AG09309 (cell line): Measurements from ENCODE around the gene ARHGAP24.

Experiments used
- DNase-seq: peaks from one replicate; pipeline ENCODE4 v3.0.0-alpha.2; 2010; ENCODE audit warnings: low read depth
- H3K4me3 ChIP-seq: 2 replicates; pipeline ENCODE4 v1.5.1; 2011; ENCODE audit warnings: mild to moderate bottlenecking, low read depth, low read length, moderate library complexity; ENCODE audit not compliant: control insufficient read depth
- TF ChIP-seq, protein P1 (sequence below): IDR thresholded peaks from 2 replicates; pipeline ENCODE4 v1.5.1; 2011; ENCODE audit warnings: mild to moderate bottlenecking, low read depth, low read length, inconsistent platforms; ENCODE audit not compliant: insufficient read depth, control insufficient read depth; ENCODE audit errors: missing control alignments

Gene ARHGAP24

DNA sequence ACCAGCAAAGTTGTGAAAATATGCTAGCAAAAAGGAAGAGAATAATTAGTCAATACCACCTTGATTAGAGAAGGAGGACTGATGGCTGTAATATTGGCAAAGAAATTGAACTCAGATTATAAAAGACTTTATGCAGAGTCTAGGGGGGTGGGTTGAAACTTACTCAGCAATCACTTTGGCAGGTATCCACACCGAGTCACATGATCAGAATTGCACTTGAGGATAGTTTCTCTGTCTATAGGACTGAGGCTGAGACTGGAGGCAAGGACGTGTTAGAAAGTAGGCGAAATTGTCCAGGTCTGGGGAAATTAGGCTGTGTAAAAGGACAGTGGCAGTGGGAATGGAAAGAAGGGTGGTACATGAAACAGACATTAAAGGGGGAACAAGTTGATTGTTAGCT is 284.4 kb downstream of the ARHGAP24 start:
- no peak overlapping the region for H3K4me3 ChIP-seq
- TF ChIP-seq, protein P1, sequence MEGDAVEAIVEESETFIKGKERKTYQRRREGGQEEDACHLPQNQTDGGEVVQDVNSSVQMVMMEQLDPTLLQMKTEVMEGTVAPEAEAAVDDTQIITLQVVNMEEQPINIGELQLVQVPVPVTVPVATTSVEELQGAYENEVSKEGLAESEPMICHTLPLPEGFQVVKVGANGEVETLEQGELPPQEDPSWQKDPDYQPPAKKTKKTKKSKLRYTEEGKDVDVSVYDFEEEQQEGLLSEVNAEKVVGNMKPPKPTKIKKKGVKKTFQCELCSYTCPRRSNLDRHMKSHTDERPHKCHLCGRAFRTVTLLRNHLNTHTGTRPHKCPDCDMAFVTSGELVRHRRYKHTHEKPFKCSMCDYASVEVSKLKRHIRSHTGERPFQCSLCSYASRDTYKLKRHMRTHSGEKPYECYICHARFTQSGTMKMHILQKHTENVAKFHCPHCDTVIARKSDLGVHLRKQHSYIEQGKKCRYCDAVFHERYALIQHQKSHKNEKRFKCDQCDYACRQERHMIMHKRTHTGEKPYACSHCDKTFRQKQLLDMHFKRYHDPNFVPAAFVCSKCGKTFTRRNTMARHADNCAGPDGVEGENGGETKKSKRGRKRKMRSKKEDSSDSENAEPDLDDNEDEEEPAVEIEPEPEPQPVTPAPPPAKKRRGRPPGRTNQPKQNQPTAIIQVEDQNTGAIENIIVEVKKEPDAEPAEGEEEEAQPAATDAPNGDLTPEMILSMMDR = no peak
- DNase-seq = no peak

DNA sequence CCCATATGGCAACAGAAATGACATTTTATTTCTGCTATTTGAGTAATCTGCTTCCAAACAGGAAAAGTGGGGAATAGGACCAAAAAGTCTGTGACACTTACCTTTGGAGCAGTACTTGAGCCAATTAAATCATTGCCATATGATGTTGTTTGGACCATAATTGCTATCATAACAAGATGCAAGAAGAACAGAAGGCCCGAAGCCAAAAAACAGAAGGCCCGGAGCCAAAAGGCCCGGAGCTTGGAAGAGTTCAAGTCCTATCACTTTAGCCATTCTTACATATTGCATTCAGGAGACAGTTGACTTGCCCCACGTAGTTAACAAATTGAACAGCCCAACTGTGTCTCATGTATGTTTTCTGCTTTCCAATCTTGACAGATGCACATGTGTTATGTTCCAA is 285.6 kb downstream of the ARHGAP24 start:
- no peak for DNase-seq
- TF ChIP-seq, protein P1 = no peak
- H3K4me3 ChIP-seq = no peak overlapping the region

DNA sequence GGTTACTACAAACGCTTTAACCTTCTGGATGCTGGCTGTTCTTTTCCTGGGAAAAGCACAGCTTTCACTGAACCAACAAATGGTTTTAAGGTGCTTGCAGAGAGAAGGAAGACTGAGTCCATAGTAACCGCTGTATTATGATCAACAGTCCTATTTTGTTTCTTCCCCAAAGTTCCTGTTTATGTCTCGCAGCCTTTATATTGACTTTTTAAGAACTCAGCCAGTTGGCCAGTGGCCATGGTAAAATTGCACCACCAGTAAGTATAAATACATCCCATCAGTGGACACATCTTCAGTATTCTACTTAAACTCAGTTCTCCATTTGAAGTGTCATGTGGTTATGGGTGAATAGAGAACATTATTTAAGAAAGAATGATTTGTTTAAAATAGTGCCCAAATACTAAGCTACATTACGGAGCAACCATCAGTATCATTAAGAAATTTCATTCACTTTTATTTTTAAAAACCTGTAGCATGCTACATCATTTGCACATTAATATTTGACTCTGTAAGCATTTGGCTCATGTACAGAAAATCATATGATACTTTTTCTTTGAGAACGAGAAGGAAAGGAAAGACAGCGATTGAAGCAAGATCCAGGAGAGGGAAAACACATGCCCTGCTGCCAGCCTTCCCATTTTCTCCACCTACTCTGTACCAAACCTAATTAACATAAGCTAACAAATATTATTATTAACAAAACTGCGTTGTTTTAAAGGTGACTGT is 287.0 kb downstream of the ARHGAP24 start:
- no peak for DNase-seq
- TF ChIP-seq, protein P1 = no peak
- no peak overlapping the region for H3K4me3 ChIP-seq

DNA sequence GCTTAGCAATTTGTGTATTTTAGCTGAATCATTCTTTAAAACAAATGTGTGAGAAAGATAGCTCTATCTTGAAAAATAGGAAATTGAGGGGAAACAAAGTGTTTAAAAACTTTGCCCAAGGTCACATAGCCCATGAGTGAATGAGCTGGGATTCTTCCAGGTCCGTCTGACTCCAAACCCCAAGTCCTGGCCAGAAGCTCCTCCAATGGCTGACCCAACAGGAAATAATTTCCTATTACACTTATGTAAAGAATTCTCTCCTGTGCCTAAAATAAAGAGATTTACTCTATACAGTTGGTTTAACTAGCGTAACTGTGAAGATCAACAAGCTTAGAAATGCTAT is 287.6 kb downstream of the ARHGAP24 start:
- DNase-seq = no peak
- TF ChIP-seq, protein P1 = no peak
- H3K4me3 ChIP-seq = no peak overlapping the region

DNA sequence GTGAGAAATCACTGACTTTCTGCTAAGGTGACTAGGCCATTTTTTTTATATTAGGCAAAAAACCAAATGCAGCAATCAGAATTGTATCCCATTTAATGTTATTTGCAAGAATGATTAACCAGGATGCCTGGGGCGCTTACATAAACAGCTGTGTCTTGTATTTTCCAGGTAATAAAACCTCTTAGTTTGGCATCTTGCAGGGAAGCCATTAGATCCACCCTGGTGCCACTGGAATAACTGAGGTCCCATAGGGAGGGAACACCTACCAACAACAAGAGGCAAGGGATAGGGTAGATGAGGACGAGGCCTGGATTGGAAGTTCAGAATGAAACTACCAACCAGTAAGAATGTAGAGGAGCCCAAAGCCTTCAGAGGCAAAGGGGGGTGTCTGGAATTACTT is 288.3 kb downstream of the ARHGAP24 start:
- H3K4me3 ChIP-seq = no peak overlapping the region
- no peak for DNase-seq
- TF ChIP-seq, protein P1 = no peak

DNA sequence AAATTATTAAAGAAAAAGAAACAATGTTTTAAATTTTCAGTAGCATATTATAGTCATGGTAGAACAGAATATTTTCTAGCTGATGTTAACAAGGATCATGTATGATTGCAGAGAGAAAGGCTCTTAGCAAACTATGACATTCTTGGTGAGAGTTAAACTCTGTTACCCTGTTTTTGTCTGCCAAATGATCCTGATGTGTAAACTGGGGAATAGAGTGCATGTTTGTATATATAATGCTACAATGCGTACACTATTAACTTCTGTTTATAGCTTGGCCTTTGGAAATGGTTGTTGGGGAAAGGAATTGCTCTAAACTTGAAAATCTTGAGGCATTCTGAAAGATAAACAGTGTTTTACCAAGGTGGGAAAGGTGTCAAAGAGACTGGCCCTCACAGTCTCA is 292.7 kb downstream of the ARHGAP24 start:
- TF ChIP-seq, protein P1 = no peak
- no peak overlapping the region for H3K4me3 ChIP-seq
- DNase-seq = no peak

DNA sequence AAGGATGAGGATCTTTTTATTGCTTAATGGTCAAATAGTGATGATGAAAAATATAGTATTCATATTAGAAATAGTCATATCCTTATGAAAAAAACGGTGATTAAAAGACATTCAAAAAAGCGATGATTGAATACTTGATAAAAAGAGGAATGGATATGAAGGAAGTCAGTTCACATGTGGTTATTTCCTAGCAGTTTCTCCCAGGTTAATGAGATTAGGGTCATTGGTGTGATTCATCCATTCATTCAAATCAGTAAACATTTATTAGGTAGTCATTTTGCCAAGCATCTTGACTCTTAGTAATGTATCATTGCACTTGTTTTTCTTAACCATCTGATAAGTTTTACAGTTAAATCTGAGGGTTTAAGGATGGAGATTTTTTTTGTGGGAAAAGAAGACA is 294.1 kb downstream of the ARHGAP24 start:
- no peak for DNase-seq
- TF ChIP-seq, protein P1 = no peak
- H3K4me3 ChIP-seq = no peak overlapping the region
